HCT116 (cell line): ENCODE results near the gene FBXO17. TPM values are rescaled to one million over a fixed set of nuclear protein-coding genes. Genes with fewer than 3 reads are reported as not detected.

ENCODE experiments used
- ATAC-seq: fragments of 200-7000 bp; cut with Tn5 transposase; 2 replicates; pipeline ENCODE4 v1.9.1; 2020; ENCODE audit warnings: mild to moderate bottlenecking, moderate library complexity
- BruUV-seq: library from RNA; stranded (reverse); fragments of 400-500 nt; replicated peaks from 2 replicates; lab custom pipeline; 2021; lab: Mats Ljungman, UMichigan
- CTCF ChIA-PET: fragments of 300-600 bp; sonication (Branson Sonifier 250); formaldehyde crosslinking; loops from one replicate; lab custom pipeline; 2021; ENCODE audit warnings: antibody characterized with exemption; lab: Charles Lee
- POLR2A ChIA-PET: fragments of 300-600, 350-600 bp; sonication (Branson Sonifier 250); formaldehyde crosslinking; loops from one replicate; lab custom pipeline; 2021; ENCODE audit warnings: antibody characterized with exemption; lab: Charles Lee
- RAD21 ChIA-PET, 2 experiments: fragments of 300-600 bp; sonication (Branson Sonifier 250); formaldehyde crosslinking; loops; one replicate each; lab custom pipeline; 2023; ENCODE audit warnings: low total read pairs in 2 of 2; ENCODE audit not compliant: uncharacterized antibody in 2 of 2, unreplicated experiment in 2 of 2, low non-redundant PET in 1 of 2; lab: Charles Lee
- DNase-seq: peaks from one replicate; pipeline ENCODE4 v3.0.0-alpha.2; 2010; ENCODE audit warnings: low read depth, low spot score
- H2AFZ ChIP-seq: fragments of 200-600 bp; shearing (Covaris generic), sonication (generic); 2 replicates; pipeline ENCODE4 v1.6.1; 2017; ENCODE audit warnings: low read depth, mixed run types, mixed read lengths, antibody characterized with exemption, low read length; ENCODE audit not compliant: poor library complexity, severe bottlenecking
- H3K27ac ChIP-seq: 2 replicates; pipeline ENCODE4 v1.5.1; 2012; ENCODE audit warnings: low read depth, low read length
- H3K27me3 ChIP-seq: fragments of 200-600 bp; sonication (generic); 2 replicates; pipeline ENCODE4 v1.6.1; 2016; ENCODE audit warnings: mixed run types, low read length, mixed read lengths; ENCODE audit not compliant: insufficient read depth
- H3K36me3 ChIP-seq, 2 experiments: fragments of 200-500 bp in 1 of 2; fragments of 200-600 bp in 1 of 2; sonication (Bioruptor generic) in 1 of 2; sonication (generic) in 1 of 2; 2 replicates each; pipeline versions ENCODE4 v1.5.1 to v1.6.1; 2014 to 2016; ENCODE audit warnings: low read length in 2 of 2, inconsistent platforms in 1 of 2, mixed read lengths in 1 of 2, mixed run types in 1 of 2; ENCODE audit not compliant: insufficient read depth in 2 of 2, control insufficient read depth in 1 of 2
- H3K4me1 ChIP-seq, 2 experiments: fragments of 200-600 bp in 1 of 2; sonication (generic) in 1 of 2; 2 replicates each; pipeline versions ENCODE4 v1.5.1 to v1.6.1; 2012 to 2017; ENCODE audit warnings: low read length in 2 of 2, inconsistent platforms in 1 of 2, mild to moderate bottlenecking in 1 of 2, mixed read lengths in 1 of 2, mixed run types in 1 of 2, moderate library complexity in 1 of 2; ENCODE audit not compliant: insufficient read depth in 2 of 2, control insufficient read depth in 1 of 2
- H3K4me2 ChIP-seq: fragments of 200-600 bp; sonication (generic); 2 replicates; pipeline ENCODE4 v1.6.1; 2017; ENCODE audit warnings: mixed run types, low read length, mixed read lengths
- H3K4me3 ChIP-seq, 2 experiments: fragments of 200-600 bp in 1 of 2; sonication (generic) in 1 of 2; replicated peaks in 1 of 2; 2 replicates each; pipeline ENCODE4 v1.5.1; 2011 to 2016; ENCODE audit warnings: low read length in 2 of 2, control low read depth in 1 of 2, low read depth in 1 of 2, mild to moderate bottlenecking in 1 of 2, mixed read lengths in 1 of 2, mixed run types in 1 of 2
- H3K79me2 ChIP-seq: fragments of 200-600 bp; sonication (generic); 2 replicates; pipeline ENCODE4 v1.6.1; 2017; ENCODE audit warnings: mild to moderate bottlenecking, mixed run types, low read length, moderate library complexity, mixed read lengths; ENCODE audit not compliant: insufficient read depth
- H3K9ac ChIP-seq: fragments of 200-600 bp; sonication (generic); 2 replicates; pipeline ENCODE4 v1.6.1; 2016; ENCODE audit warnings: low read length, mixed read lengths
- H3K9me2 ChIP-seq: fragments of 200-600 bp; sonication (generic), shearing (Covaris generic); 2 replicates; pipeline ENCODE4 v1.6.1; 2017; ENCODE audit warnings: mixed run types, mild to moderate bottlenecking, moderate library complexity; ENCODE audit not compliant: insufficient read depth
- H3K9me3 ChIP-seq, 2 experiments: fragments of 200-500 bp in 1 of 2; fragments of 200-600 bp in 1 of 2; sonication (Bioruptor generic) in 1 of 2; sonication (generic) in 1 of 2; 2 replicates each; pipeline ENCODE4 v1.6.1; 2014 to 2017; ENCODE audit warnings: low read length in 2 of 2, mixed read lengths in 2 of 2, inconsistent platforms in 1 of 2, low read depth in 1 of 2, mild to moderate bottlenecking in 1 of 2, mixed run types in 1 of 2, moderate library complexity in 1 of 2; ENCODE audit not compliant: control insufficient read depth in 1 of 2, insufficient read depth in 1 of 2
- H4K20me1 ChIP-seq: fragments of 200-600 bp; sonication (generic), shearing (Covaris generic); 2 replicates; pipeline ENCODE4 v1.6.1; 2017; ENCODE audit warnings: mixed run types, mild to moderate bottlenecking, moderate library complexity; ENCODE audit not compliant: insufficient read depth
- CTCF ChIP-seq, 3 experiments: fragments of 200-600 bp in 1 of 3; sonication (generic) in 1 of 3; IDR thresholded peaks in 2 of 3; conservative IDR thresholded peaks in 1 of 3; 2 replicates each; pipeline ENCODE4 v1.5.1; 2012 to 2017; ENCODE audit warnings: low read depth in 2 of 3, low read length in 2 of 3, antibody characterized with exemption in 1 of 3, borderline replicate concordance in 1 of 3, control low read depth in 1 of 3, mild to moderate bottlenecking in 1 of 3, mixed read lengths in 1 of 3, mixed run types in 1 of 3, moderate library complexity in 1 of 3; ENCODE audit not compliant: insufficient read depth in 1 of 3
- RAD21 ChIP-seq: IDR thresholded peaks from 2 replicates; pipeline ENCODE4 v1.6.1; 2012; ENCODE audit warnings: low read depth, mild to moderate bottlenecking
- YY1 ChIP-seq: IDR thresholded peaks from 2 replicates; pipeline ENCODE4 v1.6.1; 2011; ENCODE audit warnings: low read length, low read depth, moderate library complexity, mild to moderate bottlenecking; ENCODE audit not compliant: insufficient replicate concordance; ENCODE audit errors: extremely low read depth
- intact Hi-C: fragments of 100-400 bp; cut with micrococcal nuclease; formaldehyde crosslinking; loops from 2 replicates; pipeline ENCODE4 v1.10.0; 2022
- total RNA-seq: library from RNA; stranded (reverse); gene quantifications from one replicate; pipeline ENCODE4 v1.2.1, GENCODE V29; 2021; ENCODE audit not compliant: unreplicated experiment

FBXO17 gene
- total RNA-seq, 1 experiment from 2014 or later, result 18.5 TPM

GRCh38 chr19:38932425-38933179 is 42.9 kb downstream of the FBXO17 start:
- no TSS peak for BruUV-seq
- Histone ChIP-seq H3K27ac (peak overlapping the region; percentile 21), H3K9me2 (no peaks in the 10 kb centered on the region), H3K36me3 (peaks cover 7 to 25% of the 10 kb centered on the region in 2 experiments), H3K9me3 (peaks cover 0 to 9% of the 10 kb centered on the region in 2 experiments; a peak in 1 of 4 replicates), H3K4me1 (peaks cover 11 to 20% of the 10 kb centered on the region in 2 experiments; a peak in 3 of 4 replicates), H3K9ac (no peak overlapping the region), H3K27me3 (no peaks in the 10 kb centered on the region), H3K4me2 (peak overlapping the region; percentile 95), H3K79me2 (peaks cover 53% of the 10 kb centered on the region), H3K4me3 (peak overlapping the region in 1 of 2 experiments; percentile 98; a peak in 2 of 4 replicates), H4K20me1 (no peaks in the 10 kb centered on the region), H2AFZ (no peak overlapping the region)
- ATAC-seq (no peak), DNase-seq (peak; percentile 26)
- no peak for TF ChIP-seq YY1
- peak; percentile 51 for TF ChIP-seq RAD21
- TF ChIP-seq CTCF (IDR thresholded peaks at IDR 0.05 in 2 of 3, conservative IDR thresholded peaks at IDR 0.05 in 1 of 3; ENCODE audit: borderline replicate concordance in 1 of 3, insufficient read depth in 1 of 3, low read depth in 2 of 3, low read length in 2 of 3), result peak; percentile 31 to 53 (median 47); a peak in 5 of 6 replicates
- intact Hi-C loops, result loop anchor here (5.0 to 10.0 kb wide), 3 partner anchors 200 to 418 kb away; no protein-coding TSS in a partner anchor
- ChIA-PET RAD21 (interaction anchor here in 1 of 2 experiments (0.7 kb wide), 1 partner anchor 123 kb away, joined by 3 read pairs; no protein-coding TSS in a partner anchor), POLR2A (no interaction called here), CTCF (interaction anchor here (0.9 kb wide), 1 partner anchor 84 kb away, joined by 3 read pairs; no protein-coding TSS in a partner anchor)
